ENCODE results near the gene TTLL6. TPM values are rescaled to one million over a fixed set of nuclear protein-coding genes. Genes with fewer than 3 reads are reported as not detected.

The TTLL6 gene
- total and polyA plus RNA-seq, 2 of the 8 experiments (the other 6 are each of a cell fraction or from before 2014, with no cell fraction given): 2.6 to 4.3 TPM

GRCh38 chr17:48726114-48726915 lies 90.7 kb downstream of the TTLL6 start (continued):
- TF ChIP-seq, protein P1, sequence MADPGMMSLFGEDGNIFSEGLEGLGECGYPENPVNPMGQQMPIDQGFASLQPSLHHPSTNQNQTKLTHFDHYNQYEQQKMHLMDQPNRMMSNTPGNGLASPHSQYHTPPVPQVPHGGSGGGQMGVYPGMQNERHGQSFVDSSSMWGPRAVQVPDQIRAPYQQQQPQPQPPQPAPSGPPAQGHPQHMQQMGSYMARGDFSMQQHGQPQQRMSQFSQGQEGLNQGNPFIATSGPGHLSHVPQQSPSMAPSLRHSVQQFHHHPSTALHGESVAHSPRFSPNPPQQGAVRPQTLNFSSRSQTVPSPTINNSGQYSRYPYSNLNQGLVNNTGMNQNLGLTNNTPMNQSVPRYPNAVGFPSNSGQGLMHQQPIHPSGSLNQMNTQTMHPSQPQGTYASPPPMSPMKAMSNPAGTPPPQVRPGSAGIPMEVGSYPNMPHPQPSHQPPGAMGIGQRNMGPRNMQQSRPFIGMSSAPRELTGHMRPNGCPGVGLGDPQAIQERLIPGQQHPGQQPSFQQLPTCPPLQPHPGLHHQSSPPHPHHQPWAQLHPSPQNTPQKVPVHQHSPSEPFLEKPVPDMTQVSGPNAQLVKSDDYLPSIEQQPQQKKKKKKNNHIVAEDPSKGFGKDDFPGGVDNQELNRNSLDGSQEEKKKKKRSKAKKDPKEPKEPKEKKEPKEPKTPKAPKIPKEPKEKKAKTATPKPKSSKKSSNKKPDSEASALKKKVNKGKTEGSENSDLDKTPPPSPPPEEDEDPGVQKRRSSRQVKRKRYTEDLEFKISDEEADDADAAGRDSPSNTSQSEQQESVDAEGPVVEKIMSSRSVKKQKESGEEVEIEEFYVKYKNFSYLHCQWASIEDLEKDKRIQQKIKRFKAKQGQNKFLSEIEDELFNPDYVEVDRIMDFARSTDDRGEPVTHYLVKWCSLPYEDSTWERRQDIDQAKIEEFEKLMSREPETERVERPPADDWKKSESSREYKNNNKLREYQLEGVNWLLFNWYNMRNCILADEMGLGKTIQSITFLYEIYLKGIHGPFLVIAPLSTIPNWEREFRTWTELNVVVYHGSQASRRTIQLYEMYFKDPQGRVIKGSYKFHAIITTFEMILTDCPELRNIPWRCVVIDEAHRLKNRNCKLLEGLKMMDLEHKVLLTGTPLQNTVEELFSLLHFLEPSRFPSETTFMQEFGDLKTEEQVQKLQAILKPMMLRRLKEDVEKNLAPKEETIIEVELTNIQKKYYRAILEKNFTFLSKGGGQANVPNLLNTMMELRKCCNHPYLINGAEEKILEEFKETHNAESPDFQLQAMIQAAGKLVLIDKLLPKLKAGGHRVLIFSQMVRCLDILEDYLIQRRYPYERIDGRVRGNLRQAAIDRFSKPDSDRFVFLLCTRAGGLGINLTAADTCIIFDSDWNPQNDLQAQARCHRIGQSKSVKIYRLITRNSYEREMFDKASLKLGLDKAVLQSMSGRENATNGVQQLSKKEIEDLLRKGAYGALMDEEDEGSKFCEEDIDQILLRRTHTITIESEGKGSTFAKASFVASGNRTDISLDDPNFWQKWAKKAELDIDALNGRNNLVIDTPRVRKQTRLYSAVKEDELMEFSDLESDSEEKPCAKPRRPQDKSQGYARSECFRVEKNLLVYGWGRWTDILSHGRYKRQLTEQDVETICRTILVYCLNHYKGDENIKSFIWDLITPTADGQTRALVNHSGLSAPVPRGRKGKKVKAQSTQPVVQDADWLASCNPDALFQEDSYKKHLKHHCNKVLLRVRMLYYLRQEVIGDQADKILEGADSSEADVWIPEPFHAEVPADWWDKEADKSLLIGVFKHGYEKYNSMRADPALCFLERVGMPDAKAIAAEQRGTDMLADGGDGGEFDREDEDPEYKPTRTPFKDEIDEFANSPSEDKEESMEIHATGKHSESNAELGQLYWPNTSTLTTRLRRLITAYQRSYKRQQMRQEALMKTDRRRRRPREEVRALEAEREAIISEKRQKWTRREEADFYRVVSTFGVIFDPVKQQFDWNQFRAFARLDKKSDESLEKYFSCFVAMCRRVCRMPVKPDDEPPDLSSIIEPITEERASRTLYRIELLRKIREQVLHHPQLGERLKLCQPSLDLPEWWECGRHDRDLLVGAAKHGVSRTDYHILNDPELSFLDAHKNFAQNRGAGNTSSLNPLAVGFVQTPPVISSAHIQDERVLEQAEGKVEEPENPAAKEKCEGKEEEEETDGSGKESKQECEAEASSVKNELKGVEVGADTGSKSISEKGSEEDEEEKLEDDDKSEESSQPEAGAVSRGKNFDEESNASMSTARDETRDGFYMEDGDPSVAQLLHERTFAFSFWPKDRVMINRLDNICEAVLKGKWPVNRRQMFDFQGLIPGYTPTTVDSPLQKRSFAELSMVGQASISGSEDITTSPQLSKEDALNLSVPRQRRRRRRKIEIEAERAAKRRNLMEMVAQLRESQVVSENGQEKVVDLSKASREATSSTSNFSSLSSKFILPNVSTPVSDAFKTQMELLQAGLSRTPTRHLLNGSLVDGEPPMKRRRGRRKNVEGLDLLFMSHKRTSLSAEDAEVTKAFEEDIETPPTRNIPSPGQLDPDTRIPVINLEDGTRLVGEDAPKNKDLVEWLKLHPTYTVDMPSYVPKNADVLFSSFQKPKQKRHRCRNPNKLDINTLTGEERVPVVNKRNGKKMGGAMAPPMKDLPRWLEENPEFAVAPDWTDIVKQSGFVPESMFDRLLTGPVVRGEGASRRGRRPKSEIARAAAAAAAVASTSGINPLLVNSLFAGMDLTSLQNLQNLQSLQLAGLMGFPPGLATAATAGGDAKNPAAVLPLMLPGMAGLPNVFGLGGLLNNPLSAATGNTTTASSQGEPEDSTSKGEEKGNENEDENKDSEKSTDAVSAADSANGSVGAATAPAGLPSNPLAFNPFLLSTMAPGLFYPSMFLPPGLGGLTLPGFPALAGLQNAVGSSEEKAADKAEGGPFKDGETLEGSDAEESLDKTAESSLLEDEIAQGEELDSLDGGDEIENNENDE (IDR thresholded peaks at IDR 0.05; ENCODE audit: insufficient replicate concordance, low read length): no peak
- TF ChIP-seq GABPA (IDR thresholded peaks at IDR 0.05; ENCODE audit: borderline replicate concordance, insufficient read depth, low read length) (no peak), CBX8 (IDR thresholded peaks at IDR 0.05; ENCODE audit: borderline replicate concordance, low read depth, low read length) (no peak; the same call in 1 of the 2 replicates), KDM4A (IDR thresholded peaks at IDR 0.05; ENCODE audit: low read depth, low read length, severe bottlenecking) (no peak), HDAC6 (IDR thresholded peaks at IDR 0.05; ENCODE audit: low read depth, low read length) (no peak), RFX5 (IDR thresholded peaks at IDR 0.05; ENCODE audit: borderline replicate concordance, low read depth, low read length) (no peak), CHD1 (IDR thresholded peaks at IDR 0.05; ENCODE audit: low read depth, low read length) (no peak), RXRA (IDR thresholded peaks at IDR 0.05; ENCODE audit: insufficient read depth, low read depth, low read length) (no peak), SAP30 (IDR thresholded peaks at IDR 0.05; ENCODE audit: insufficient read depth, insufficient replicate concordance, low read length) (no peak), CREB1 (IDR thresholded peaks at IDR 0.05) (no peak)
